Activated CD4-positive, alpha-beta T cell treated with anti-CD3 and anti-CD28 coated beads for 36 hours (primary cell): ENCODE data around the gene UBALD2. TPM values are rescaled to one million over a fixed set of nuclear protein-coding genes. Genes with fewer than 3 reads are reported as not detected.
"Not testable (repeated sequence)": the region's sequence is repeated elsewhere in the genome, so short reads cannot be mapped to it uniquely, and the experiment has no call there.

Experiments
- ATAC-seq: fragments of 200-7000 bp; cut with Tn5 transposase; one replicate; pipeline ENCODE4 v1.10.0; 2021; ENCODE audit warnings: mild to moderate bottlenecking, moderate library complexity
- CTCF ChIA-PET: fragments of 350-600 bp; sonication (Branson Sonifier 250); formaldehyde crosslinking; loops from one replicate; lab custom pipeline; 2021; ENCODE audit warnings: antibody characterized with exemption; lab: Charles Lee
- POLR2A ChIA-PET: fragments of 350-600 bp; sonication (Branson Sonifier 250); formaldehyde crosslinking; loops from one replicate; lab custom pipeline; 2021; ENCODE audit warnings: antibody characterized with exemption, inconsistent platforms; lab: Charles Lee
- DNase-seq: peaks from one replicate; pipeline ENCODE4 v3.0.0-alpha.2; 2020
- H3K27ac Mint-ChIP-seq: one replicate; pipeline ENCODE4 v1.8.0; 2021; ENCODE audit warnings: mixed read lengths
- H3K27me3 Mint-ChIP-seq: one replicate; pipeline ENCODE4 v1.8.0; 2021; ENCODE audit warnings: mixed read lengths
- H3K36me3 Mint-ChIP-seq: one replicate; pipeline ENCODE4 v1.8.0; 2021; ENCODE audit warnings: low read depth, mixed read lengths
- H3K4me1 Mint-ChIP-seq: one replicate; pipeline ENCODE4 v1.8.0; 2021; ENCODE audit warnings: mixed read lengths
- H3K4me3 Mint-ChIP-seq: one replicate; pipeline ENCODE4 v1.8.0; 2021; ENCODE audit warnings: mild to moderate bottlenecking, moderate library complexity, mixed read lengths
- H3K9me3 Mint-ChIP-seq: one replicate; pipeline ENCODE4 v1.8.0; 2021; ENCODE audit warnings: low read depth, mixed read lengths
- intact Hi-C, 2 experiments: fragments of 100-400 bp; cut with DNase I in 1 of 2; cut with micrococcal nuclease in 1 of 2; formaldehyde crosslinking; loops; one replicate each; pipeline versions ENCODE4 v1.14.2 to v1.15.1; 2022 to 2024; cut with DNase I, micrococcal nuclease
- total RNA-seq, 2 experiments: library from RNA; stranded (reverse); gene quantifications; one replicate each; pipeline ENCODE4 v1.2.3, GENCODE V29; 2021

UBALD2 gene
- total RNA-seq: 100 to 1,000 TPM; 299 to 639 TPM

- DNase-seq: peak; percentile 99
- Mint-ChIP-seq H3K4me1 (peaks cover 52% of the 10 kb centered on the region), H3K36me3 (peaks cover 43% of the 10 kb centered on the region), H3K27me3 (no peaks in the 10 kb centered on the region), H3K9me3 (no peaks in the 10 kb centered on the region), H3K4me3 (peak within 1 kb of the TSS; percentile 96), H3K27ac (peak within 1 kb of the TSS; percentile 100)
- ChIA-PET CTCF (interaction anchor here (0.7 to 3.4 kb wide), 14 partner anchors 7 to 83 kb away, joined by 3 to 21 read pairs (median 5); no protein-coding TSS in a partner anchor), POLR2A (interaction anchor here (0.5 to 5.1 kb wide), 22 partner anchors 8 to 967 kb away, joined by 3 to 29 read pairs (median 6); partner anchors contain the start of genes EXOC7 and SRP68)
- ATAC-seq: peak; percentile 81
- intact Hi-C loops: loop anchor here (1.0 to 10.0 kb wide), 13 partner anchors 7 to 1190 kb away; partner anchors contain the start of genes JMJD6 (in 1 of the 2), METTL23 (in 1 of the 2), MFSD11 (in 1 of the 2) and RNF157 (in 1 of the 2)
These were observed at the start of gene UBALD2 for GRCh38 chr17:76264755-76265623. TSS of gene UBALD2 (plus strand) at chr17:76265348. CDS start at chr17:76265506, 158 bp downstream.

GRCh38 chr17:76217081-76217480 is 48.1 kb upstream of the UBALD2 start:
- H3K27ac Mint-ChIP-seq: no peak overlapping the region

GRCh38 chr17:76219670-76220383 is 45.3 kb upstream of the UBALD2 start:
- DNase-seq (no peak), ATAC-seq (peak; percentile 72)
- no peaks in the 10 kb centered on the region for H3K9me3 Mint-ChIP-seq
- H3K27me3 Mint-ChIP-seq: no peaks in the 10 kb centered on the region
- intact Hi-C loops: loop anchor here in 1 of 2 experiments (2.0 kb wide), 1 partner anchor 19 kb away; no protein-coding TSS in a partner anchor
- H3K27ac Mint-ChIP-seq: peak overlapping the region; percentile 67
- ChIA-PET CTCF (interaction anchor here (0.6 to 1.5 kb wide), 6 partner anchors 9 to 104 kb away, joined by 3 to 6 read pairs (median 3); no protein-coding TSS in a partner anchor), POLR2A (no interaction called here)
- H3K4me3 Mint-ChIP-seq: no peak overlapping the region
- H3K36me3 Mint-ChIP-seq: peaks cover 3% of the 10 kb centered on the region
- peaks cover 33% of the 10 kb centered on the region for H3K4me1 Mint-ChIP-seq

More at GRCh38 chr17:76217081-76217480, 48.1 kb upstream of the UBALD2 start:
- no peaks in the 10 kb centered on the region for H3K36me3 Mint-ChIP-seq
- CTCF ChIA-PET: interaction anchor here (0.6 to 2.2 kb wide), 12 partner anchors 10 to 837 kb away, joined by 3 to 10 read pairs (median 4); no protein-coding TSS in a partner anchor
- intact Hi-C loops: no loop called here
- no peaks in the 10 kb centered on the region for H3K27me3 Mint-ChIP-seq
- POLR2A ChIA-PET: interaction anchor here (0.6 to 1.4 kb wide), 3 partner anchors 47 to 152 kb away, joined by 3 read pairs; no protein-coding TSS in a partner anchor
- H3K9me3 Mint-ChIP-seq: no peaks in the 10 kb centered on the region
- ATAC-seq (no peak), DNase-seq (no peak)
- no peak overlapping the region for H3K4me3 Mint-ChIP-seq
- H3K4me1 Mint-ChIP-seq: peaks cover 45% of the 10 kb centered on the region

GRCh38 chr17:76223802-76224201 is 41.3 kb upstream of the UBALD2 start:
- Mint-ChIP-seq H3K4me3 (no peak overlapping the region), H3K4me1 (peaks cover 19% of the 10 kb centered on the region), H3K9me3 (no peaks in the 10 kb centered on the region), H3K27ac (peak overlapping the region; percentile 19), H3K27me3 (no peaks in the 10 kb centered on the region), H3K36me3 (peaks cover 8% of the 10 kb centered on the region)
- ATAC-seq: no peak
- ChIA-PET CTCF (interaction anchor here (0.5 to 0.9 kb wide), 3 partner anchors 15 to 210 kb away, joined by 3 to 4 read pairs (median 4); no protein-coding TSS in a partner anchor), POLR2A (no interaction called here)
- no peak for DNase-seq
- intact Hi-C loops: no loop called here

GRCh38 chr17:76225373-76226086 is 39.6 kb upstream of the UBALD2 start:
- peaks cover 16% of the 10 kb centered on the region for H3K4me1 Mint-ChIP-seq
- peaks cover 12% of the 10 kb centered on the region for H3K36me3 Mint-ChIP-seq
- H3K27me3 Mint-ChIP-seq, H3K4me3 Mint-ChIP-seq, H3K27ac Mint-ChIP-seq, intact Hi-C loops, H3K9me3 Mint-ChIP-seq, POLR2A ChIA-PET, ATAC-seq, DNase-seq: not testable (repeated sequence)
- CTCF ChIA-PET: interaction anchor here (1.1 kb wide), 1 partner anchor 26 kb away, joined by 3 read pairs; no protein-coding TSS in a partner anchor

- H3K9me3 Mint-ChIP-seq, POLR2A ChIA-PET, DNase-seq, intact Hi-C loops, H3K27ac Mint-ChIP-seq, ATAC-seq, H3K27me3 Mint-ChIP-seq, H3K4me3 Mint-ChIP-seq: not testable (repeated sequence)
- Mint-ChIP-seq H3K4me1 (peaks cover 16% of the 10 kb centered on the region), H3K36me3 (peaks cover 12% of the 10 kb centered on the region)
- CTCF ChIA-PET: interaction anchor here (1.1 kb wide), 1 partner anchor 25 kb away, joined by 3 read pairs; no protein-coding TSS in a partner anchor
These were observed 38.4 kb upstream of the UBALD2 start for GRCh38 chr17:76226749-76227148.

- peaks cover 11% of the 10 kb centered on the region for H3K36me3 Mint-ChIP-seq
- no peaks in the 10 kb centered on the region for H3K27me3 Mint-ChIP-seq
- no peaks in the 10 kb centered on the region for H3K9me3 Mint-ChIP-seq
- no peak overlapping the region for H3K4me3 Mint-ChIP-seq
- ATAC-seq (no peak), DNase-seq (no peak)
- CTCF ChIA-PET: interaction anchor here (0.6 to 1.9 kb wide), 4 partner anchors 14 to 141 kb away, joined by 3 to 6 read pairs (median 3); no protein-coding TSS in a partner anchor
- H3K27ac Mint-ChIP-seq: no peak overlapping the region
- POLR2A ChIA-PET: no interaction called here
- intact Hi-C loops: loop anchor here in 1 of 2 experiments (5.0 kb wide), 1 partner anchor 35 kb away; no protein-coding TSS in a partner anchor
- peaks cover 41% of the 10 kb centered on the region for H3K4me1 Mint-ChIP-seq
These were observed 32.8 kb upstream of the UBALD2 start for GRCh38 chr17:76232342-76232741.

- H3K4me1 Mint-ChIP-seq: peaks cover 49% of the 10 kb centered on the region
- DNase-seq: no peak
- no peak overlapping the region for H3K4me3 Mint-ChIP-seq
- H3K27ac Mint-ChIP-seq: no peak overlapping the region
- no peak for ATAC-seq
- CTCF ChIA-PET: interaction anchor here (0.7 to 1.1 kb wide), 6 partner anchors 9 to 130 kb away, joined by 3 read pairs; no protein-coding TSS in a partner anchor
- intact Hi-C loops: loop anchor here in 1 of 2 experiments (5.0 kb wide), 1 partner anchor 36 kb away; no protein-coding TSS in a partner anchor
- POLR2A ChIA-PET: no interaction called here
- H3K36me3 Mint-ChIP-seq: peaks cover 13% of the 10 kb centered on the region
- no peaks in the 10 kb centered on the region for H3K9me3 Mint-ChIP-seq
- H3K27me3 Mint-ChIP-seq: no peaks in the 10 kb centered on the region
These were observed 31.4 kb upstream of the UBALD2 start for GRCh38 chr17:76233588-76234353.

- no peak overlapping the region for H3K27ac Mint-ChIP-seq
- no peak overlapping the region for H3K4me3 Mint-ChIP-seq
- intact Hi-C loops: loop anchor here in 1 of 2 experiments (5.0 kb wide), 1 partner anchor 37 kb away; no protein-coding TSS in a partner anchor
- H3K9me3 Mint-ChIP-seq: no peaks in the 10 kb centered on the region
- ChIA-PET CTCF (interaction anchor here (0.7 to 1.1 kb wide), 2 partner anchors 12 to 56 kb away, joined by 3 read pairs; no protein-coding TSS in a partner anchor), POLR2A (no interaction called here)
- H3K4me1 Mint-ChIP-seq: peaks cover 49% of the 10 kb centered on the region
- no peaks in the 10 kb centered on the region for H3K27me3 Mint-ChIP-seq
- peaks cover 15% of the 10 kb centered on the region for H3K36me3 Mint-ChIP-seq
- DNase-seq: no peak
- ATAC-seq: no peak
These were observed 30.8 kb upstream of the UBALD2 start for GRCh38 chr17:76234354-76234679.
